Measurements from ENCODE around the gene ACOXL.

The ACOXL gene

DNA sequence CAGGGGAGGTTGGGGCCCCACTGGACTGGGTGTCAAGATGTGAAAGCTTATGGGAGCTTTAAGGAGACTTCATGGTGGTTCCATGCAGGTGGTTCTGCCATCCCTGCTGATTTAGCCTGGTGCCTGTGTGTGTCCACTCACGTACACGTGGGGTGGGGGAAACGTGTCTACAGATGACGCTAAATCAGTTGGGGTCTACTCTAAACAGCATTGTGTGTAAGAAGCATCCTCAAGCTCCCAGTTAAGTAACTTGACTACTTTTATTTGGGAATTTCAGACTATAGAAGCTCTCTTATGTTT lies 435.4 kb downstream of the ACOXL start:
- DNase-seq (ENCODE audit: low read depth): no peak

Measured in stimulated activated CD8-positive, alpha-beta memory T cell treated with anti-CD3 and anti-CD28 coated beads, Interleukin-12 subunit alpha, Interleukin-12 subunit beta, amount 100 ng/mL, for 4 hours (primary cell).